Astrocyte of the spinal cord (primary cell): ENCODE measurements around the gene FLG2.
"Not testable (repeated sequence)": the region's sequence is repeated elsewhere in the genome, so short reads cannot be mapped to it uniquely, and the experiment has no call there.

Experiments used
- DNase-seq: peaks from one replicate; pipeline ENCODE4 v3.0.0; 2011; ENCODE audit warnings: low read depth, low spot score
- H3K4me3 ChIP-seq: 2 replicates; pipeline ENCODE4 v1.5.1; 2011; ENCODE audit warnings: low read depth, mild to moderate bottlenecking, low read length, moderate library complexity
- in situ Hi-C: cut with HindIII; loops from 2 replicates; pipeline ENCODE4 v1.10.0; 2017; ENCODE audit warnings: low sequenced_read_pairs
- TF ChIP-seq, protein P1 (sequence below): IDR thresholded peaks from 2 replicates; pipeline ENCODE4 v1.5.1; 2012; ENCODE audit warnings: low read depth, mild to moderate bottlenecking, low read length, inconsistent platforms

FLG2 gene

DNA sequence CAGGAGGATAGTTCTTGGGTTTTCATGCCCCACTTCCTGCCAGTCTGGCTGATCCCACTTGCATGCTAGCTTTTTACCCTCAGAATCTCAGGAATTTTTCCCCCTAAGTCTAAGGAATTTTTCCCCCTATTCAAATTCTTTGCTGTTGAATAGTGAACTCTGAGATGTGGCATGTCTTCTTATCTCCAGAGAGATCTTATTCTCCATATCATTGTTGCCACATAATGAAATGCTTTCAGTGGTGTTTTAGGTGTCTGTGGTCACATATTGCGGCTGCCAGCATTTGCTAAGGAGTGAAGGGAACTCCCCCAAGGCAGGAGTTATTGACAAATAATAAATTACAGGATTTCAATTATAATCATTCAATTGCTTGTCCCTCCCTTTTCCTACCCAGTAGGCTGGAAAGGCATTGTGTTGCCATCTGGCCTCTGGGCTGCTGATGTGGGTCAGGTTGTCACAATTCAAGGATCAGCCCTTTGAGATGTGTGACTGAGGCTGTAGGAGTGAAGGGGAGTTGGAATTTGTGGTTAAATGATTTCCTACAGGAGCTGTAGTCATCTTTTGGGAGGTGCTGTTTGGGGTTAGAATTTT lies 30.9 kb downstream of the FLG2 start:
- no peak overlapping the region for H3K4me3 ChIP-seq
- peak; percentile 1 for DNase-seq
- in situ Hi-C loops: no loop called here
- TF ChIP-seq, protein P1, sequence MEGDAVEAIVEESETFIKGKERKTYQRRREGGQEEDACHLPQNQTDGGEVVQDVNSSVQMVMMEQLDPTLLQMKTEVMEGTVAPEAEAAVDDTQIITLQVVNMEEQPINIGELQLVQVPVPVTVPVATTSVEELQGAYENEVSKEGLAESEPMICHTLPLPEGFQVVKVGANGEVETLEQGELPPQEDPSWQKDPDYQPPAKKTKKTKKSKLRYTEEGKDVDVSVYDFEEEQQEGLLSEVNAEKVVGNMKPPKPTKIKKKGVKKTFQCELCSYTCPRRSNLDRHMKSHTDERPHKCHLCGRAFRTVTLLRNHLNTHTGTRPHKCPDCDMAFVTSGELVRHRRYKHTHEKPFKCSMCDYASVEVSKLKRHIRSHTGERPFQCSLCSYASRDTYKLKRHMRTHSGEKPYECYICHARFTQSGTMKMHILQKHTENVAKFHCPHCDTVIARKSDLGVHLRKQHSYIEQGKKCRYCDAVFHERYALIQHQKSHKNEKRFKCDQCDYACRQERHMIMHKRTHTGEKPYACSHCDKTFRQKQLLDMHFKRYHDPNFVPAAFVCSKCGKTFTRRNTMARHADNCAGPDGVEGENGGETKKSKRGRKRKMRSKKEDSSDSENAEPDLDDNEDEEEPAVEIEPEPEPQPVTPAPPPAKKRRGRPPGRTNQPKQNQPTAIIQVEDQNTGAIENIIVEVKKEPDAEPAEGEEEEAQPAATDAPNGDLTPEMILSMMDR: no peak

DNA sequence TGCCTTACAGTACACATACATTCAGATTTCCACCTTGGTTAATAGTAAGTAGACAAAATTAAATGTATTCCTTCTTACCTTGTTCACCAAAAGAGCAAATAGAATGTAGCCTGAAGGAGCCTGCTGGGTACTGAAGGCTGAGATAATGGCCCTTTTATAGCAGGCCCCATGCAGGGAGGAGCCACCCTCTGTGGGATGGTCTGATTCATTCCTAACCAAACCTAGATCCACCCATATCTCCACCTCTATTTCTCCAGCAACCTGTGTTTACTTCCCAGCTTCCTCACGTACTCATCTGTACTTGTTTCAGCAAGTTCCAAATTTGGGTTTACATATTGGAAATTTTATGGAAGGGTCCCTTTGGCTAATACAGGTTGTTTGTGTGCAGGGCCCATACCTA lies 34.7 kb downstream of the FLG2 start, which contains the start of gene FLG:
Gene FLG, minus strand, starts transcription at position 129 of the 400 bp plus-strand sequence. CDS start 9,783 bp downstream, outside the sequence.
- no peak for DNase-seq
- TF ChIP-seq, protein P1: no peak
- H3K4me3 ChIP-seq: no peak within 1 kb of the TSS
- in situ Hi-C loops: no loop called here

DNA sequence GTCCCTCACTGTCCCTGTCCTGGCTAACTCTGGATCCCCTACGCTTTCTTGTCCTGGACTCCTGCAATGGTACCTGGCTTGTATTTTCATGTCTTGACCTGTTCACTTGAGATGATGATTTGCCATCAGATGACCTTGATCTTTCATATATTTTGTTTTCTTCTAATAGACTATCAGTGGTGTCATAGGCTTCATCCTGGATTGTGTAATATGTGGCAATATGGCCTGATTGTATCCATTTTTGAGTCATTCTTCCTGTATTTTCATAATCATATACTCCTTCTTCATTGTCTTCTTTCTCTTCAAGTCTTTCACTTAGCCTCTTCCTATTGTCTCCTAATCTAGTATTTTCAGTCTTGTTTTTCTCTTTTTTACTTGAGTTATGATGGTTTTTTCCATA lies 45.8 kb downstream of the FLG2 start:
- H3K4me3 ChIP-seq: no peak overlapping the region
- in situ Hi-C loops: no loop called here
- TF ChIP-seq, protein P1: no peak
- DNase-seq: no peak

DNA sequence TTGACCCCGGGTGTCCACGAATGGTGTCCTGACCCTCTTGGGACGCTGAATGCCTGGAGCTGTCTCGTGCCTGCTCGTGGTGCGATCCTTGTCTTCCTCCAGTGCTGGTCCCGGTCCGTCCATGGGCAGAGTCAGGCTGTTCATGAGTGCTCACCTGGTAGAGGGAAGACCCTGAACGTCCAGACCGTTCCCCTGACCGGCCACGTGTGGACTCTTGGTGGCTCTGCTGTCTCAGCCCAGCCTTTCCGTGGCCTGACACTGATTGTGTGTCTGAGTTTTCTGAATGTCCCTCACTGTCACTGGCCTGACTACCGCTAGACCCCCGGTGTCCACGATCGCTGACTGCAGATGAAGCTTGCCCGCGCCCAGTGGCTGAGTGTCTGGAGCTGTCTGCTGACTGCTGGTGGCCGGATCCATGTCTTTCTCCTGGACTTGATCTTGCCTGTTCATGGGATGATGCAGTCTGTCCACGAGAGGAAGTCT lies 46.4 kb downstream of the FLG2 start:
- TF ChIP-seq, protein P1: no peak

DNA sequence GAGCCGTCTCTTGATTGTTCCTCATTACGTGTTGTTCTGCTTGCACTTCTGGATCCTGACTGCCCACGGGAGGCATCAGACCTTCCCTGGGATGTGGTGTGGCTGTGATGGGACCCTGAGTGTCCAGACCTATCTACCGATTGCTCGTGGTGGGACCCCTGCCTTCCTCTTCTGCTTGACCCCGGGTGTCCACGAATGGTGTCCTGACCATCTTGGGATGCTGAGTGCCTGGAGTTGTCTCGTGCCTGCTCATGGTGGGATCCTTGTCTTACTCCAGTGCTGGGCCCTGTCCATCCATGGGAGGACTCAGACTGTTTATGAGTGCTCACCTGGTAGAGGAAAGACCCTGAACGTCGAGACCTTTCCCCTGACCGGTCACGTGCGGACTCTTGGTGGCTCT lies 47.6 kb downstream of the FLG2 start:
- H3K4me3 ChIP-seq, in situ Hi-C loops, DNase-seq: not testable (repeated sequence)

More for the DNA sequence above, 46.4 kb downstream of the FLG2 start:
- in situ Hi-C loops: no loop called here
- DNase-seq: no peak
- no peak overlapping the region for H3K4me3 ChIP-seq

DNA sequence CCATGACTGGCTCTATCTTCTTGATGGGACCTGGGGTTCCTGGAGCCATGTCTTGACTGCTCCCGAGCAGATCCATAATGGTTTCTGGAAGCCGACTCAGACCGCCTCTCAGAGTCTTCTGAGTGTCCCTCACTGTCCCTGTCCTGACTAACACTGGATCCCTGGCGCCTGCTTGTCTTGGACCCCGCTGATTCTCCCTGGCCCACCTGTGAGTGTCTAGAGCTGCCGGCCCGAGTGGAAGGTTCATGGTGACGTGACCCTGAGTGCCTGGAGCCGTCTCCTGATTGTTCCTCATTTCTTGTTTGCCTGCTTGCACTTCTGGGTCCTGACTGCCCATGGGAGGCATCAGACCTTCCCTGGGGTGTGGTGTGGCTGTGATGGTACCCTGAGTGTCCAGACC lies 49.9 kb downstream of the FLG2 start:
- in situ Hi-C loops: no loop called here
- TF ChIP-seq, protein P1: no peak
- H3K4me3 ChIP-seq: no peak overlapping the region
- DNase-seq: no peak

DNA sequence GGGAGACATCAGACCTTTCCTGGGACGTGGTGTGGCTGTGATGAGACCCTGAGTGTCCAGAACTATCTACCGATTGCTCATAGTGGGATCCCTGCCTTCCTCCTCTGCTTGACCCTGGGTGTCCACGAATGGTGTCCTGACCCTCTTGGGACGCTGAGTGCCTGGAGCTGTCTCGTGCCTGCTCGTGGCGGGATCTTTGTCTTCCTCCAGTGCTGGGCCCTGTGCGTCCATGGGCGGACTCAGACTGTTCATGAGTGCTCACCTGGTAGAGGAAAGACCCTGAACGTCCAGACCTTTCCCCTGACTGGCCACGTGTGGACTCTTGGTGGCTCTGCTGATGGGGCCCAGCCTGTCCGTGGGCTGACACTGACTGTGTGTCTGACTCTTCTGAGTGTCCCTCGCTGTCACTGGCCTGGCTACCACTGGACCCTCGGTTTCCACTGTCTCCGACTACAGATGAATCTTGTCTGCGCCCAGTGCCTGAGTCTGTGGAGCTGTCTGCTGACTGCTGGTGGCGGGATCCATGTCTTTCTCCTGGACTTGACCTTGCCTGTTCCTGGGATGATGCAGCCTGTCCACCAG lies 50.4 kb downstream of the FLG2 start:
- in situ Hi-C loops, DNase-seq, H3K4me3 ChIP-seq: not testable (repeated sequence)

DNA sequence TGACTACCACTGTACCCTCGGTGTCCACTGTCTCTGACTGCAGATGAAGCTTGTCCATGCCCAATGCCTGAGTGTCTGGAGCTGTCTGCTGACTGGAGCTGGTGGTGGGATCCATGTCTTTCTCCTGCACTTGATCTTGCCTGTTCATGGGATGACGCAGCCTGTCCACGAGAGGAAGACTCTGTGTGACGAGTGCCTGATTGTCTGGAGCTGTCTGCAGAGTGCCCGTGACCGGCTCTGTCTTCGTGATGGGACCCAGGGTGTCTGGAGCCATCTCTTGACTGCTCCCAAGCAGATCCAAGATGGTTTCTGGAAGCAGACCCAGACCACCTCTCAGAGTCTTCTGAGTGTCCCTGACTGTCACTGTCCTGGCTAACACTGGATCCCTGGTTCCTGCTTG lies 51.0 kb downstream of the FLG2 start:
- DNase-seq, H3K4me3 ChIP-seq, in situ Hi-C loops: not testable (repeated sequence)

DNA sequence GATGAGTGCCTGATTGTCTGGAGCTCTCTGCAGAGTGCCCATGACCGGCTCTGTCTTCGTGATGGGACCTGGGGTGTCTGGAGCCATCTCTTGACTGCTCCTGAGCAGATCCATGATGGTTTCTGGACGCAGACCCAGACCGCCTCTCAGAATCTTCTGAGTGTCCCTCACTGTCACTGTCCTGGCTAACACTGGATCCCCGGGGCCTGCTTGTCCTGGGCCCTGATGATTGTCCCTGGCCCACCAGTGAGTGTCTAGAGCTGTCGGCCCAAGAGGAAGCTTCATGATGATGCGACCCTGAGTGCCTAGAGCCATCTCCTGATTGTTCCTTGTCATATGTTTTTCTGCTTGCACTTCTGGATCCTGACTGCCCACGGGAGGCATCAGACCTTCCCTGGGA lies 51.8 kb downstream of the FLG2 start:
- H3K4me3 ChIP-seq, DNase-seq, in situ Hi-C loops: not testable (repeated sequence)

DNA sequence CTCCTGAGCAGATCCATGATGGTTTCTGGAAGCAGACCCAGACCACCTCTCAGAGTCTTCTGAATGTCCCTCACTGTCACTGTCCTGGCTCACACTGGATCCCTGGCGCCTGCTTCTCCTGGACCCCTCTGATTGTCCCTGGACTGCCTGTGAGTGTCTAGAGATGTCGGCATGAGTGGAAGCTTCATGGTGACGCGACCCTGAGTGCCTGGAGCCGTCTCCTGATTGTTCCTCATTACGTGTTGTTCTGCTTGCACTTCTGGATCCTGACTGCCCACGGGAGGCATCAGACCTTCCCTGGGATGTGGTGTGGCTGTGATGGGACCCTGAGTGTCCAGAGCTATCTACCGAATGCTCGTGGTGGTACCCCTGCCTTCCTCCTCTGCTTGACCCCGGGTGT lies 53.7 kb downstream of the FLG2 start:
- H3K4me3 ChIP-seq, in situ Hi-C loops, DNase-seq: not testable (repeated sequence)

DNA sequence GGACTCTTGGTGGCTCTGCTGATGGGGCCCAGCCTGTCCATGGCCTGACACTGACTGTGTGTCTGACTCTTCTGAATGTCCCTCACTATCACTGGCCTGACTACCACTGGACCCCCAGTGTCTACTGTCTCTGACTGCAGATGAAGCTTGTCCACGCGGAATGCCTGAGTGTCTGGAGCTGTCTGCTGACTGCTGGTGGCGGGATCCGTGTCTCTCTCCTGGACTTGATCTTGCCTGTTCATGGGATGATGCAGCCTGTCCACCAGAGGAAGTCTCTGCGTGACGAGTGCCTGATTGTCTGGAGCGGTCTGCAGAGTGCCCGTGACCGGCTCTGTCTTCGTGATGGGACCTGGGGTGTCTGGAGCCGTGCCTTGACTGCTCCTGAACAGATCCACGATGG lies 55.0 kb downstream of the FLG2 start:
- in situ Hi-C loops, DNase-seq, H3K4me3 ChIP-seq: not testable (repeated sequence)
